ENCODE measurements around the gene HSPB3.
"Not testable (repeated sequence)": the region's sequence is repeated elsewhere in the genome, so short reads cannot be mapped to it uniquely, and the experiment has no call there.

HSPB3 gene

DNA sequence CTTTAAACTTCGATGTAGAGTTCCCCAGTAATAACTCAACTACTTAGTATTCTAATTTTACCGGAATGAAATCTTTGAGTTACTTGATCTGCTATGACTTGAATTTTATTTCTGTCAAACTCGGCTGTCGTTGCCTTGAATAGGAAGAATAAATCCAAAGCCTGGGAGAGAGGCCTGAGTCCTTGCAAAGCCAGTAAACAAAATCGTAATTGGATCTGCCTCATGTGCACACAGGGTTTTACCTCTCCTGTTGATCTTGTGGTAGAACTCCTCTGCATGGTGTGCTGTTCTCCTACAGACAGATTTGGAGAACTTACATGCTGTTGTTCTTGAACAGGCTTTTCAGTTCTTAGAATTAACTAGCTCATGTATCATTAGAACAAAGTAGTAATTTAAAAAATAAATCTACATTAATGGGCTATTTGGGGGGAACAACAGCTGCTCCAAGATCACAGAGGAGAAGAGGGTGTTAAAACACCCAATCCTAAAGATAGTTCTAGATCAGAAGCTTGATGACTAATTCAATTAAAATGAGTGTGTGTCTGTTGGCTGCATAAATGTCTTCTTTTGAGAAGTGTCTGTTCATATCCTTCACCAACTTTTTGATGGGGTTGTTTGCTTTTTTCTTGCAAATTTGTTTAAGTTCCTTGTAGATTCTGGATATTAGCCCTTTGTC is 28.9 kb downstream of the HSPB3 start:
- TF ChIP-seq, protein P1, sequence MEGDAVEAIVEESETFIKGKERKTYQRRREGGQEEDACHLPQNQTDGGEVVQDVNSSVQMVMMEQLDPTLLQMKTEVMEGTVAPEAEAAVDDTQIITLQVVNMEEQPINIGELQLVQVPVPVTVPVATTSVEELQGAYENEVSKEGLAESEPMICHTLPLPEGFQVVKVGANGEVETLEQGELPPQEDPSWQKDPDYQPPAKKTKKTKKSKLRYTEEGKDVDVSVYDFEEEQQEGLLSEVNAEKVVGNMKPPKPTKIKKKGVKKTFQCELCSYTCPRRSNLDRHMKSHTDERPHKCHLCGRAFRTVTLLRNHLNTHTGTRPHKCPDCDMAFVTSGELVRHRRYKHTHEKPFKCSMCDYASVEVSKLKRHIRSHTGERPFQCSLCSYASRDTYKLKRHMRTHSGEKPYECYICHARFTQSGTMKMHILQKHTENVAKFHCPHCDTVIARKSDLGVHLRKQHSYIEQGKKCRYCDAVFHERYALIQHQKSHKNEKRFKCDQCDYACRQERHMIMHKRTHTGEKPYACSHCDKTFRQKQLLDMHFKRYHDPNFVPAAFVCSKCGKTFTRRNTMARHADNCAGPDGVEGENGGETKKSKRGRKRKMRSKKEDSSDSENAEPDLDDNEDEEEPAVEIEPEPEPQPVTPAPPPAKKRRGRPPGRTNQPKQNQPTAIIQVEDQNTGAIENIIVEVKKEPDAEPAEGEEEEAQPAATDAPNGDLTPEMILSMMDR (IDR thresholded peaks at IDR 0.05; ENCODE audit: low read depth, low read length, missing control alignments) = no peak
- in situ Hi-C loops (cut with HindIII; ENCODE audit: low sequenced_read_pairs) = no loop called here
- H3K4me3 ChIP-seq (ENCODE audit: low read depth, low read length) = no peak overlapping the region
- DNase-seq (ENCODE audit: low read depth) = no peak

DNA sequence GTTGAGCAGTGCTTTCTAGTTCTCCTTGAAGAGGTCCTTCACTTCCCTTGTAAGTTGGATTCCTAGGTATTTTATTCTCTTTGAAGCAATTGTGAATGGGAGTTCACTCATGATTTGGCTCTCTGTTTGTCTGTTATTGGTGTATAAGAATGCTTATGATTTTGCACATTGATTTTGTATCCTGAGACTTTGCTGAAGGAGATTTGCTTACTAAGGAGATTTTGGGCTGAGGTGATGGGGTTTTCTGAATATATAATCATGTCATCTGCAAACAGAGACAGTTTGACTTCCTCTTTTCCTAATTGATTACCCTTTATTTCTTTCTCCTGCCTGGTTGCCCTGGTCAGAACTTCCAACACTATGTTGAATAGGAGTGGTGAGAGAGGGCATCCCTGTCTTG is 30.2 kb downstream of the HSPB3 start:
- DNase-seq (ENCODE audit: low read depth); H3K4me3 ChIP-seq (ENCODE audit: low read depth, low read length); in situ Hi-C loops (cut with HindIII; ENCODE audit: low sequenced_read_pairs): not testable (repeated sequence)

DNA sequence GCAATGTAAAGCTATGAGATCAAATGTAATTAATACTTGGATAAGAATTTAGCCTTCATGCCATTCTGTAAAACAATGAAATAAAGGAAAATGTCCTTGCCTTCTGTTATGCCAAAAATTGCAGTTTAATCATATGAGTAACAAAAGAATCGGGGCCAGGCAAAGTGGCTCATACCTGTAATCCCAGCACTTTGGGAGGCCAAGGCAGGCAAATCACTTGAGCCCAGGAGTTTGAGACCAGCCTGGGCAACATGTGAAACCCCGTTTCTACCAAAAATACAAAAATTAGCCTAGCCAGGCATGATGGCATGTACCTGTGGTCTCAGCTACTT is 34.1 kb downstream of the HSPB3 start:
- in situ Hi-C loops (cut with HindIII; ENCODE audit: low sequenced_read_pairs); DNase-seq (ENCODE audit: low read depth); H3K4me3 ChIP-seq (ENCODE audit: low read depth, low read length): not testable (repeated sequence)

DNA sequence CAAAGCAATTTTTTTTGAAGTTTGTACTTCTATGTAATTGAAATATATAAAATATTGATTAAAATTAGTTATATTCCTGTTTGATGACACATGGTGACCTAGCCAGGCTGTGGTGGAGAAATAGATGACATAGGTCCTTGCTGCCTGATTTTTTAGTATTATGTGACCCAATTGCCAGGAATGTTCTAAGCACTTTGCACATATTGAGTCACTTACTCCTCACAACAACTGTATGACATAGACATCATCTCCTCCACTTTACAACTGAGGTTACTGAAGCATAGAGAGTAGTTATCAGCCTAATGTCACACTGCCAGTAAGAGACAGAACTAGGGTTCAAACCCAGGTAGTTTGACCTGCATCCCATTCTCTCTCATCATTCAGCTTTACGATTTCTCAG is 35.8 kb downstream of the HSPB3 start:
- in situ Hi-C loops (cut with HindIII; ENCODE audit: low sequenced_read_pairs) = no loop called here
- no peak for DNase-seq (ENCODE audit: low read depth)
- H3K4me3 ChIP-seq (ENCODE audit: low read depth, low read length) = no peak overlapping the region
- TF ChIP-seq, protein P1 (IDR thresholded peaks at IDR 0.05; ENCODE audit: low read depth, low read length, missing control alignments) = no peak

DNA sequence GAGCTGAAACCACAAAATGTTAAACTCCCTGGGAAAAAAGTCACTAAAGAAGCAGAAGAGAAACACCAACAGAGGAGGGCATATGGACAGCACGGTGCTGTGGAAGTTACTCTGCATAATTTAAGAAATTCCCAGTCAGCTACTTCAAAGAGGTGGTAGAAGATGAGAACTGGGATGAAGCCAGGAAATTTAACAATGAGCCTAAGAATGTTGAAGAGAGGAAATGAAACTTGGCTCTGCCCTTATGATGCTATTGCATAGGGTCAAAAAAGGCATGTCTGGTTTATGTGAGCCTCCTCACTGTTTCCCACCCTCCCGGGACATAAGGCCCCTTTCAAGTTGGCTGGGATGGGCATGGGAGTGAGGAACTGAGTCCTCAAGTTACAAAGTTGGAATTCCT is 36.7 kb downstream of the HSPB3 start:
- TF ChIP-seq, protein P1 (IDR thresholded peaks at IDR 0.05; ENCODE audit: low read depth, low read length, missing control alignments) = no peak
- DNase-seq (ENCODE audit: low read depth) = no peak
- in situ Hi-C loops (cut with HindIII; ENCODE audit: low sequenced_read_pairs) = no loop called here

DNA sequence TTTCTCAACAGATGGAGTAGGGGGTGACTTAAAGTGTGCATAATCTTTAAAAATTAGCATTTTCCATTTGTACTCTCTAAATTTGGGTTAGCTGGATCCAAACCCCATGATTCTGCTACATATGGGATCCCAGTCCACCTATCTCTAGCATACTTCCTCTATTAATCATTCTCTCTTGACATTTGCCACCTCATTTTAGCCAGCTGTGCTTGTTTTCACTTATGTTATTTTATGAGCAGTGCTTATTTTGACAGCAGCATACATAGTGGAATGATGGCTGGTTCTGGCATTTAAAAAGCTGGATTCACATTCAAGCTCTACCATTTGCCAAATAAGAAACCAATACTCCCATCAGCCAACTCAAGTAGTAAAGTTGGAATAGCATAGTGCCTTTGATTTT is 39.5 kb downstream of the HSPB3 start:
- no peak overlapping the region for H3K4me3 ChIP-seq (ENCODE audit: low read depth, low read length)
- TF ChIP-seq, protein P1 (IDR thresholded peaks at IDR 0.05; ENCODE audit: low read depth, low read length, missing control alignments) = no peak
- in situ Hi-C loops (cut with HindIII; ENCODE audit: low sequenced_read_pairs) = no loop called here
- no peak for DNase-seq (ENCODE audit: low read depth)

More for the DNA sequence above, 36.7 kb downstream of the HSPB3 start:
- H3K4me3 ChIP-seq (ENCODE audit: low read depth, low read length) = no peak overlapping the region
